Measurements from ENCODE around the gene DOK3.
A peak's percentile ranks its signal among the peaks of the same experiment; 100 is the strongest.

Gene DOK3

GRCh38 chr5:177484902-177485549 is 24.6 kb downstream of the DOK3 start:
- TF ChIP-seq ZNF565 (CRISPR knock-in tag; conservative IDR thresholded peaks at IDR 0.05; ENCODE audit: low read depth) (no peak), RARB (CRISPR knock-in tag; IDR thresholded peaks at IDR 0.05) (no peak), GLIS3 (CRISPR knock-in tag; IDR thresholded peaks at IDR 0.05) (no peak), SNAI2 (CRISPR knock-in tag; IDR thresholded peaks at IDR 0.05) (no peak), TSHZ2 (CRISPR knock-in tag; IDR thresholded peaks at IDR 0.05) (no peak), PPARA (CRISPR knock-in tag; IDR thresholded peaks at IDR 0.05; ENCODE audit: borderline replicate concordance) (no peak), ISL1 (CRISPR knock-in tag; IDR thresholded peaks at IDR 0.05) (no peak), ARNTL (CRISPR knock-in tag; IDR thresholded peaks at IDR 0.05; ENCODE audit: borderline replicate concordance, low read depth) (no peak), TOX (CRISPR knock-in tag; IDR thresholded peaks at IDR 0.05; ENCODE audit: borderline replicate concordance) (no peak), TCF4 (CRISPR knock-in tag; IDR thresholded peaks at IDR 0.05; ENCODE audit: borderline replicate concordance) (no peak)
- TF ChIP-seq, protein P1, sequence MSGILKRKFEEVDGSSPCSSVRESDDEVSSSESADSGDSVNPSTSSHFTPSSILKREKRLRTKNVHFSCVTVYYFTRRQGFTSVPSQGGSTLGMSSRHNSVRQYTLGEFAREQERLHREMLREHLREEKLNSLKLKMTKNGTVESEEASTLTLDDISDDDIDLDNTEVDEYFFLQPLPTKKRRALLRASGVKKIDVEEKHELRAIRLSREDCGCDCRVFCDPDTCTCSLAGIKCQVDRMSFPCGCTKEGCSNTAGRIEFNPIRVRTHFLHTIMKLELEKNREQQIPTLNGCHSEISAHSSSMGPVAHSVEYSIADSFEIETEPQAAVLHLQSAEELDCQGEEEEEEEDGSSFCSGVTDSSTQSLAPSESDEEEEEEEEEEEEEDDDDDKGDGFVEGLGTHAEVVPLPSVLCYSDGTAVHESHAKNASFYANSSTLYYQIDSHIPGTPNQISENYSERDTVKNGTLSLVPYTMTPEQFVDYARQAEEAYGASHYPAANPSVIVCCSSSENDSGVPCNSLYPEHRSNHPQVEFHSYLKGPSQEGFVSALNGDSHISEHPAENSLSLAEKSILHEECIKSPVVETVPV (CRISPR knock-in tag; IDR thresholded peaks at IDR 0.05): no peak
- TF ChIP-seq, protein P2, sequence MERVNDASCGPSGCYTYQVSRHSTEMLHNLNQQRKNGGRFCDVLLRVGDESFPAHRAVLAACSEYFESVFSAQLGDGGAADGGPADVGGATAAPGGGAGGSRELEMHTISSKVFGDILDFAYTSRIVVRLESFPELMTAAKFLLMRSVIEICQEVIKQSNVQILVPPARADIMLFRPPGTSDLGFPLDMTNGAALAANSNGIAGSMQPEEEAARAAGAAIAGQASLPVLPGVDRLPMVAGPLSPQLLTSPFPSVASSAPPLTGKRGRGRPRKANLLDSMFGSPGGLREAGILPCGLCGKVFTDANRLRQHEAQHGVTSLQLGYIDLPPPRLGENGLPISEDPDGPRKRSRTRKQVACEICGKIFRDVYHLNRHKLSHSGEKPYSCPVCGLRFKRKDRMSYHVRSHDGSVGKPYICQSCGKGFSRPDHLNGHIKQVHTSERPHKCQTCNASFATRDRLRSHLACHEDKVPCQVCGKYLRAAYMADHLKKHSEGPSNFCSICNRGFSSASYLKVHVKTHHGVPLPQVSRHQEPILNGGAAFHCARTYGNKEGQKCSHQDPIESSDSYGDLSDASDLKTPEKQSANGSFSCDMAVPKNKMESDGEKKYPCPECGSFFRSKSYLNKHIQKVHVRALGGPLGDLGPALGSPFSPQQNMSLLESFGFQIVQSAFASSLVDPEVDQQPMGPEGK (CRISPR knock-in tag; IDR thresholded peaks at IDR 0.05; ENCODE audit: borderline replicate concordance): no peak
- peak; percentile 1; the same call in 2 of the 3 replicates for ATAC-seq

- ATAC-seq: peak; percentile 1
- TF ChIP-seq GLIS3 (CRISPR knock-in tag; IDR thresholded peaks at IDR 0.05): no peak
- TF ChIP-seq ZNF8 (CRISPR knock-in tag; IDR thresholded peaks at IDR 0.05): no peak
- no peak for TF ChIP-seq SNAI2 (CRISPR knock-in tag; IDR thresholded peaks at IDR 0.05)
- TF ChIP-seq CSDC2 (CRISPR knock-in tag; IDR thresholded peaks at IDR 0.05): no peak
- TF ChIP-seq ARNTL (CRISPR knock-in tag; IDR thresholded peaks at IDR 0.05; ENCODE audit: borderline replicate concordance, low read depth): no peak
- no peak for TF ChIP-seq BACH2 (CRISPR knock-in tag; IDR thresholded peaks at IDR 0.05; ENCODE audit: borderline replicate concordance)
- TF ChIP-seq TOX (CRISPR knock-in tag; IDR thresholded peaks at IDR 0.05; ENCODE audit: borderline replicate concordance): no peak
- TF ChIP-seq ISL1 (CRISPR knock-in tag; IDR thresholded peaks at IDR 0.05): no peak
- TF ChIP-seq, protein P1 (CRISPR knock-in tag; IDR thresholded peaks at IDR 0.05): no peak
- TF ChIP-seq PPARA (CRISPR knock-in tag; IDR thresholded peaks at IDR 0.05; ENCODE audit: borderline replicate concordance): no peak
Measured at GRCh38 chr5:177483994-177484901, 25.4 kb downstream of the DOK3 start.

DNA sequence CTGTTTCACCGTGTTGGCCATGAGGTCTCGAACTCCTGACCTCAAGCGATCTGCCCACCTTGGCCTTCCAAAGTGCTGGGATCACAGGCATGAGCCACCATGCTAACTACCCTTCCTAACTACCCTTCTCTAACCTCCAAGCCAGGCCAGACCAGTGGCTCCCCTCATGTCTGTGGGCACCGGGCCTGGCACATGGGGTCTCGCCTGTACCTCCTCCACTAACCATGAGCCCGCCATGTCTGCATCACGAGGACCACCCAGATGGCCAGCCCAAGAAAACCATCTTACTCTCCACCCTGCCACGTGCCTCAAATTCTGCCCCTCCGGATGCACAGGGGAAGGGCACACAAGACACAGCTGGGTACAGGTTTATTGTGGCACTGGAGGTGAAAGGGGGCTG is 26.6 kb downstream of the DOK3 start:
- ATAC-seq: no peak
- TF ChIP-seq OSR1 (CRISPR knock-in tag; IDR thresholded peaks at IDR 0.05): no peak
- TF ChIP-seq ESRRG (CRISPR knock-in tag; IDR thresholded peaks at IDR 0.05): no peak
- no peak for TF ChIP-seq ZFP30 (CRISPR knock-in tag; IDR thresholded peaks at IDR 0.05)
- TF ChIP-seq TCF4 (CRISPR knock-in tag; IDR thresholded peaks at IDR 0.05; ENCODE audit: borderline replicate concordance): no peak
- TF ChIP-seq ZNF8 (CRISPR knock-in tag; IDR thresholded peaks at IDR 0.05): no peak
- TF ChIP-seq TOX (CRISPR knock-in tag; IDR thresholded peaks at IDR 0.05; ENCODE audit: borderline replicate concordance): no peak
- no peak for TF ChIP-seq GLIS3 (CRISPR knock-in tag; IDR thresholded peaks at IDR 0.05)
- TF ChIP-seq RARB (CRISPR knock-in tag; IDR thresholded peaks at IDR 0.05): no peak
- TF ChIP-seq ZNF565 (CRISPR knock-in tag; conservative IDR thresholded peaks at IDR 0.05; ENCODE audit: low read depth): no peak
- no peak for TF ChIP-seq CSDC2 (CRISPR knock-in tag; IDR thresholded peaks at IDR 0.05)

Measured in SK-N-SH treated with all-trans-retinoic acid at 6 μM for 48 hours (cell line).